ENCODE data around the gene ITGA1.

The ITGA1 gene

GRCh38 chr5:52983731-52984636, 196.3 kb downstream of the ITGA1 start:
- no peak overlapping the region for H3K4me3 ChIP-seq (ENCODE audit: low read depth, low read length)
- TF ChIP-seq CTCF (IDR thresholded peaks at IDR 0.05; ENCODE audit: low read depth, low read length) = no peak

GRCh38 chr5:52985306-52985705, 197.6 kb downstream of the ITGA1 start:
- H3K4me3 ChIP-seq (ENCODE audit: low read depth, low read length) = no peak overlapping the region
- no peak for TF ChIP-seq CTCF (IDR thresholded peaks at IDR 0.05; ENCODE audit: low read depth, low read length)

- TF ChIP-seq CTCF (IDR thresholded peaks at IDR 0.05; ENCODE audit: low read depth, low read length) = no peak
- H3K4me3 ChIP-seq (ENCODE audit: low read depth, low read length) = no peak overlapping the region
Measured at GRCh38 chr5:52987711-52988331, 200.1 kb downstream of the ITGA1 start.

DNA sequence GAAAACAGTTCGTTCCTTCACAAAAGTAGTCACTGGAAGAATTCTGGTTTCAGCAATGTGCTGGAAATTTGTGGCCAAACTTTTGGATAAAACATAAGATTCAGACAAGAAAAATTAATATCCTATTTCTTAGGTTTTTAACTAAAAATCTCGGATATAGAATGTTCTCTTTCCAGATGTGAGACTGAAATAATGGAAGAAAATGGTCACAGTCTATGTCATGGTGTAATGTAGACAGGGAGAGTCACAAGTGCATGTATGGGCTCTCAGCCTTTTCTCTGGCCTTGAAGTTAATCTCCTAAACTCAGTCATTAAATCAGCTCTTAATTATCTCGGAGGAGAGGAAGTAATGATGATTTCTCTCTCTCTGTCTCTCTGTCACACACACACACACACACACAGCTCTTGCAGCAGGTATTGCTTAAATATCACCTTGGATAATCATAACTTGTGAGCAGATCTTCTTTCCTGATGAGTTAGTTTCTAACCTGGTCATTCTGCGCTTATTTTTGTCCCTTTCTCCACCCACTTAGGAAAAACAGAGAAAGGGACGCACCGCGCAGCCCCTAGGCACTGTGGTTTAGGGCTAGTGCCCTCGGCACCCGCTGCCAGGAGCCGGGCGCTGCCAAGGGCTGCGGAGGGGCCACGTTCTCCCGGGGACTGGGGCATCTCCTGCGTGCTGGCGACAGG, 200.8 kb downstream of the ITGA1 start:
- no peak for TF ChIP-seq CTCF (IDR thresholded peaks at IDR 0.05; ENCODE audit: low read depth, low read length)
- peak overlapping the region; percentile 75 for H3K4me3 ChIP-seq (ENCODE audit: low read depth, low read length)

- H3K4me3 ChIP-seq (ENCODE audit: low read depth, low read length) = peak within 1 kb of the TSS; percentile 75
- TF ChIP-seq CTCF (IDR thresholded peaks at IDR 0.05; ENCODE audit: low read depth, low read length) = no peak
Measured at GRCh38 chr5:52989025-52989780, 201.5 kb downstream of the ITGA1 start, which contains the start of gene ITGA2. Gene ITGA2, plus strand, starts transcription at chr5:52989352. Its CDS starts 117 bp downstream, at chr5:52989469.

DNA sequence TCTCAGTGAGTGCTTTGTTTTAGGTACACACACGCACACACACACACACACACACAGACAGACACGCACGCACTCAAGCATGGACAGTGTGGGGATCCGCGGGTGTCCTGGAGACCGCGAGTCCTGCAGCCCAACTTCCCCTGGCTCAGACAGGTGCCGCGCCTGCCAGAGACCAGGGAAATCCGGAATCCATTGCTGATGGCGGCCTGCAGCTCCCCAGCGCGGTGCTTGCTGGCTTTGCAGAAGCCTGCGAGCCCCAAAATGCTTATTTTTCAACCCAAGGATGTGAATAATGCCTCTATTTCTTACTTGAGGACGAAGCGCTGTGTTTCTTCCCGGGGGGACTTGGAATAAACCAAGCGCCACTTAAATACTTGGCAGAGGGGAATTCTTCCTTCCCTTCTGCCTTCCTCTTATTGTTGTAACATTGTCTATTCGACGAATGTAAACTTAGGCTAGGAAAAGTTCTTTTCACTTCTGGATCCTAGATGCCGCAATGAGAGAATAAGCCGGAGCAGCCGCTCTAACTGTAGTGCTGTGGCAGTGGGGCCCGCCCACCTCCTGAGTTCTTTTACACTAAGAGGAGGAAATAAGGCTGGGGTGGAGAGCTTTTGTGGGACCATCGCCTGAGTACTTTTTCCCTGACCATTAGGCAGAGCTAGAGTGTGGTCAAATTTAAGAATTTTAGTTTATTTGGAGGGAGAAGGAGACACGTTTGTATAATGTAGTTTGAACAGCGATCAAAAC, 202.2 kb downstream of the ITGA1 start:
- TF ChIP-seq CTCF (IDR thresholded peaks at IDR 0.05; ENCODE audit: low read depth, low read length) = peak; percentile 11; the same call in 1 of the 2 replicates
- peak overlapping the region; percentile 75 for H3K4me3 ChIP-seq (ENCODE audit: low read depth, low read length)
